Measurements from ENCODE around the gene HSPA1B.
"Not testable (repeated sequence)": the region's sequence is repeated elsewhere in the genome, so short reads cannot be mapped to it uniquely, and the experiment has no call there.

Gene HSPA1B

GRCh38 chr6:31860349-31860748 lies 32.8 kb downstream of the HSPA1B start:
- DNase-seq (ENCODE audit: low spot score) = no peak

- DNase-seq (ENCODE audit: low spot score) = no peak
Observed at GRCh38 chr6:31861150-31861549, 33.6 kb downstream of the HSPA1B start.

GRCh38 chr6:31861919-31862343 lies 34.4 kb downstream of the HSPA1B start:
- no peak for DNase-seq (ENCODE audit: low spot score)

GRCh38 chr6:31862344-31863235 lies 35.1 kb downstream of the HSPA1B start, which contains the start of gene NEU1:
NEU1 (minus strand) TSS chr6:31862821; CDS start chr6:31862776, 45 bp downstream.
- peak; percentile 100 for DNase-seq (ENCODE audit: low spot score)

GRCh38 chr6:31864123-31864562 lies 36.6 kb downstream of the HSPA1B start:
- not testable (repeated sequence) for DNase-seq (ENCODE audit: low spot score)

GRCh38 chr6:31864818-31865204 lies 37.3 kb downstream of the HSPA1B start:
- no peak for DNase-seq (ENCODE audit: low spot score)

- DNase-seq (ENCODE audit: low spot score) = no peak
Observed at GRCh38 chr6:31865205-31866118, 37.9 kb downstream of the HSPA1B start.

GRCh38 chr6:31868658-31868971 lies 41.1 kb downstream of the HSPA1B start:
- not testable (repeated sequence) for DNase-seq (ENCODE audit: low spot score)

GRCh38 chr6:31869343-31869742 lies 41.8 kb downstream of the HSPA1B start:
- DNase-seq (ENCODE audit: low spot score) = no peak

GRCh38 chr6:31870385-31870921 lies 42.9 kb downstream of the HSPA1B start:
- DNase-seq (ENCODE audit: low spot score) = no peak

GRCh38 chr6:31871046-31871659 lies 43.6 kb downstream of the HSPA1B start:
- no peak for DNase-seq (ENCODE audit: low spot score)

- DNase-seq (ENCODE audit: low spot score) = no peak
Observed at GRCh38 chr6:31874084-31874670, 46.6 kb downstream of the HSPA1B start.

GRCh38 chr6:31874836-31875572 lies 47.5 kb downstream of the HSPA1B start:
- DNase-seq (ENCODE audit: low spot score) = no peak

GRCh38 chr6:31875877-31876276 lies 48.3 kb downstream of the HSPA1B start:
- DNase-seq (ENCODE audit: low spot score) = no peak

GRCh38 chr6:31876357-31876756 lies 48.8 kb downstream of the HSPA1B start:
- DNase-seq (ENCODE audit: low spot score) = no peak

- no peak for DNase-seq (ENCODE audit: low spot score)
Observed at GRCh38 chr6:31877125-31877650, 49.6 kb downstream of the HSPA1B start.

GRCh38 chr6:31877651-31878161 lies 50.2 kb downstream of the HSPA1B start:
- DNase-seq (ENCODE audit: low spot score) = no peak

- DNase-seq (ENCODE audit: low spot score) = no peak
Observed at GRCh38 chr6:31878222-31878621, 50.7 kb downstream of the HSPA1B start.

- DNase-seq (ENCODE audit: low spot score) = no peak
Observed at GRCh38 chr6:31878726-31879125, 51.2 kb downstream of the HSPA1B start, which contains the start of gene SLC44A4. SLC44A4 (minus strand) TSS chr6:31878997; CDS start chr6:31878980, 17 bp downstream.

GRCh38 chr6:31879143-31879542 lies 51.6 kb downstream of the HSPA1B start:
- no peak for DNase-seq (ENCODE audit: low spot score)
